HG03565 (cell line): ENCODE data around the gene CASKIN2.

Experiments used
- ATAC-seq: cut with Tn5 transposase; IDR thresholded peaks from one replicate; pipeline ENCODE4 v1.9.1; 2021; ENCODE audit warnings: mild to moderate bottlenecking, moderate library complexity; ENCODE audit not compliant: unreplicated experiment

The CASKIN2 gene, protein sequence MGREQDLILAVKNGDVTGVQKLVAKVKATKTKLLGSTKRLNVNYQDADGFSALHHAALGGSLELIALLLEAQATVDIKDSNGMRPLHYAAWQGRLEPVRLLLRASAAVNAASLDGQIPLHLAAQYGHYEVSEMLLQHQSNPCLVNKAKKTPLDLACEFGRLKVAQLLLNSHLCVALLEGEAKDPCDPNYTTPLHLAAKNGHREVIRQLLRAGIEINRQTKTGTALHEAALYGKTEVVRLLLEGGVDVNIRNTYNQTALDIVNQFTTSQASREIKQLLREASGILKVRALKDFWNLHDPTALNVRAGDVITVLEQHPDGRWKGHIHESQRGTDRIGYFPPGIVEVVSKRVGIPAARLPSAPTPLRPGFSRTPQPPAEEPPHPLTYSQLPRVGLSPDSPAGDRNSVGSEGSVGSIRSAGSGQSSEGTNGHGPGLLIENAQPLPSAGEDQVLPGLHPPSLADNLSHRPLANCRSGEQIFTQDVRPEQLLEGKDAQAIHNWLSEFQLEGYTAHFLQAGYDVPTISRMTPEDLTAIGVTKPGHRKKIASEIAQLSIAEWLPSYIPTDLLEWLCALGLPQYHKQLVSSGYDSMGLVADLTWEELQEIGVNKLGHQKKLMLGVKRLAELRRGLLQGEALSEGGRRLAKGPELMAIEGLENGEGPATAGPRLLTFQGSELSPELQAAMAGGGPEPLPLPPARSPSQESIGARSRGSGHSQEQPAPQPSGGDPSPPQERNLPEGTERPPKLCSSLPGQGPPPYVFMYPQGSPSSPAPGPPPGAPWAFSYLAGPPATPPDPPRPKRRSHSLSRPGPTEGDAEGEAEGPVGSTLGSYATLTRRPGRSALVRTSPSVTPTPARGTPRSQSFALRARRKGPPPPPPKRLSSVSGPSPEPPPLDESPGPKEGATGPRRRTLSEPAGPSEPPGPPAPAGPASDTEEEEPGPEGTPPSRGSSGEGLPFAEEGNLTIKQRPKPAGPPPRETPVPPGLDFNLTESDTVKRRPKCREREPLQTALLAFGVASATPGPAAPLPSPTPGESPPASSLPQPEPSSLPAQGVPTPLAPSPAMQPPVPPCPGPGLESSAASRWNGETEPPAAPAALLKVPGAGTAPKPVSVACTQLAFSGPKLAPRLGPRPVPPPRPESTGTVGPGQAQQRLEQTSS (N-terminal part only)

GRCh38 chr17:75515496-75516254, at the start of gene CASKIN2:
TSS of gene CASKIN2 (minus strand) at chr17:75515537. CDS start at chr17:75513804, 1,733 bp downstream.
- ATAC-seq = peak; percentile 27

GRCh38 chr17:75565066-75565465, 49.7 kb upstream of the CASKIN2 start:
- no peak for ATAC-seq

DNA sequence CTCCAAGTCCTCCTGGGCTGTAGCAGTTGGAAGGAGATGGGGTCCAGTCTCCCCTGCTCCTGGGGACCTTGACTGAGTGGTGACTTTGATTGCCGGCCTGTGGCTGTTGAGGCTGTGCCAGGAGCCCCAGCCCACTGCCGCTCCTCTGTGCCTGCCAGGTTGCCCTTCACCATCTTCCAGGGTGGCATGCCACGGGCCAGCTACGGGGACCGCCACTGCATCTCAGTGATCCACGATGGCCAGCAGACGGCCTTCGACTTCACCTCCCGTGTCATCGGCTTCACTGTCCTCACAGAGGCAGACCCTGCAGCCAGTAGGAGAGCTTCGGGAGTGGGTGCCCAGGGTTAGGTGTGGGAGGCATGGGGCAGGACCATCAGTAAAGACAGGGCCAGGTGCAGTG, 48.9 kb upstream of the CASKIN2 start:
- ATAC-seq = no peak

GRCh38 chr17:75563063-75563758, 47.9 kb upstream of the CASKIN2 start:
- ATAC-seq = no peak

- no peak for ATAC-seq
Measured at GRCh38 chr17:75561927-75562603, 46.7 kb upstream of the CASKIN2 start.

- ATAC-seq = no peak
Measured at GRCh38 chr17:75559958-75560533, 44.7 kb upstream of the CASKIN2 start.

- ATAC-seq = no peak
Measured at GRCh38 chr17:75558666-75559530, 43.6 kb upstream of the CASKIN2 start.

DNA sequence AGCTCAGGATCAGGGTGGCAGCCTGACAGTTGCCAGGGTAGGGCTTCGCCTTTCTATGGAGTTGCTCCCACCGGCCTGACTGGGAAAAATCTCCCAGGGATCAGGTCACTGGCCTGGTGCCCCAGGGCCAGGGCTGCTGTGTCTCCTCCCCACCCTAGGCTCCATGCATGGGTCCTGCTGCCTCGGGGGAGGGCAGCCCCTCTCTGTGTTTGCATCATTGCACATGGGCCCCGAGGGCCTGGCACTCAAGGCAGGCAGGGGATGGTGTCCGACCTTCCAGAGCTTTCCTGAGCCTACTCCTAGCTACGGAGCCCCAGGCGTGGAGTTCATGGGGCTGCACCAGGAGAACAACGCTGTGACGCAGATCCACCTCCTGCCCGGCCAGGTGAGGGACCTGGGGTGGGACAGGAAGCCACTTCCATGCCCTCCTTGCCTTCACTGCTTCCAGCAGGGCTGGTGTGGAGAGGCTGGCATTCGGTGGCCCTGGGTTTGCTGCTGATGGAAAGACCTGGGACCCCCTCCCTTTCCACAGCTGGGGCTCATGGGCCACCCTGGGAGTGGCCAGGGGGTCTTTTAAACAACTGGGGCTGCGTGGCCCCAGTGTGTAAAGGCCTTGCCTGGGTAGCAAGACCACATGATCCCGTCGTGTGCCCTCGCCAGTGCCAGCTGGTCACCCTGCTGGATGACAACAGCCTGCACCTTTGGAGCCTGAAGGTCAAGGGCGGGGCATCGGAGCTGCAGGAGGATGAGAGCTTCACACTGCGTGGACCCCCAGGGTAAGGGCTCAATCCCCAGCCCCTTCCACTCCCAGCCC, 42.7 kb upstream of the CASKIN2 start:
- no peak for ATAC-seq

GRCh38 chr17:75557075-75557851, 41.9 kb upstream of the CASKIN2 start:
- ATAC-seq = no peak

DNA sequence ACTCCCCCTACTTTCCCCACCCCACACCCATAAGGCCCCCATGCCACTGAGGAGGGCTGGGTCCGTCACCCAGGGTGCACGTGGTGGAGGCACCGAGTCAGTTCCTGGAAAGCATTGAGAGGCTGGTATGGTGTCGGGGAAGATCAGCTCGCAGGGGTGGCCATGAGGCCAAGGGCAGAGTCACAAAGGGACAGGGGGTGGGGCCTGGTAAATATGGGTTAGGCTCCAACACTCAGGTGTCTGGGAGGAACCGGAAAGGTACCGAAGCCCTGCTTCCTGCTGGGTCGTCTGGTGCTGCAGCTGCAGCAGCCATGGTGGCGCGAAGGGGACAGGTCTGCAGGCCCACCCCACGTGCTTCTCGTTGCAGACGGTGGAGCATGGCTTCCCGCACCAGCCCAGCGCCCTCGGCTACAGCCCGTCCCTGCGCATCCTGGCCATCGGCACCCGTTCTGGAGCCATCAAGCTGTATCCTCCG, 40.4 kb upstream of the CASKIN2 start:
- no peak for ATAC-seq

DNA sequence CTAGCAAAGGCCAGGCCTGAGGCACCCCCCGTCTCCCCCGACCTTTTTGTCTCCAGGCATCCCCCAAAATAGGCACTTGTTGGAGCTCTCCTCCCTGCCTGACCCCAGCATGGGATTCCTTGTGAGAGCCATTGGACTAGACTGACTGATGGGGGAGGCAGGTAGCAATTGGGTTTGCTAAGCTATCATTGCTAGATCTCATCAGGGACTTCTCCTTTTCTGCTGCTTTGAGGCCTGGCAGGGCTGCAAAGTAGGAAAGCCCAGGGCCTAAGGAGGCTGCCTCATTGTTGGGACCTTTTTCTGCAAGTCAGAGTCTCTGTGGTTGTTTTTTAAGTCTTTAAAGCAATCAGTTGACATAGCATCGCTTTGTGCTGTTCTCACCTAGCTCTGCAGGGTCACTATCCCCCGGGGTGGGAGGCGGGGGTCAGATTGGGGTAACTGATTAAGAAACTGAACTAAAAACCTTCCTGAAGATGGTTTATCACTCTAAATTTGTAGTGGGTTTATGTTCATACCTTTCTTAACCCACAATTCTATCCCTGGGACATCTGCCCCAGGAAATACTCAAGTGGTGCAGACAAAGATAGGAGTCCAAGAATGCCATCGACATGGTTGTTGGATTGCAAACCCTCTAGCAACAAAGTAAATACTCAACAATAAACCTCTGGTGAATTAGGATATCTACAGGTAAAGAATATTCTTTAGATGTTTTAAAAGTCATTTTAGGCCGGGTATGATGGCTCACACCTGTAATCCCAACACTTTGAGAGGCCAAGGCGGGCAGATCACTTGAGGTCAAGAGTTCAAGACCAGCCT, 38.2 kb upstream of the CASKIN2 start:
- no peak for ATAC-seq

GRCh38 chr17:75552425-75553294, 37.3 kb upstream of the CASKIN2 start:
- ATAC-seq = no peak

DNA sequence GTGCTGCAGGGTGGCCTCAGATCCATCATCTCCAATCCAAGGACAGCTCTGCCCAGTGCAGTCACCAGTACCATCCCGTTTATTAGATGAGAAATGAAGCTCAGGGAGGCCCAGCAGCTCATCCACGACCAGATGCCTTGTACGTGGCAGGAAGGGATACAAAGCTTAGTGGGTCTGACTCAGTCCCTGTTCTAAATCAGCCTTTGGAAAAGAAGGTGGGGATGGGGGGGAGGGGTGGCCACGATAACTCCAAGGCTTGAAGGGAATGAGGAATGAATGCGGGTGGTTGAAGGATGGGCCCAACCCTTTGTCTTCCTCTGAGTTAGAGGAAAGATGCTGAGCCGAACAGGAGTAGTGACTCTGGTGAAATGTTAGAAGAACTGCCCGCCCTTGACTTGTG, 35.9 kb upstream of the CASKIN2 start:
- ATAC-seq = no peak

DNA sequence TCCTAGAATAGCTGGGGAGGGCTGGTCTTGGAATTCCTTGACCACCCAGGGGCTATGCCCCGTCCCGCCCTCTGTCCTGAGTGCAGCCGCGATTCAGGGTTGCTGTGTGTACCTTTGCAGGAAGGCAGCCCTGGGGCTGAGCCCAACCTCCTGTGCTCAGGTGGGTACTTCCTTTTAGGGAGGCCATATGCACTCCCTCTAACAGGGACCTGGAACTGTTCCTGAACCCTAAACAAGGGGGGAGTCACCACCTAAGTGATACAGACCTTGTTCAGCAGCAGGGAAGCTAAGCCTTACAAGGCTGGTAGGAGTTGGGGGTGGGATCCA, 34.8 kb upstream of the CASKIN2 start:
- no peak for ATAC-seq
